ENCODE results near the gene WWOX. TPM values are rescaled to one million over a fixed set of nuclear protein-coding genes. Genes with fewer than 3 reads are reported as not detected.

WWOX gene
- total RNA-seq, 1 donor from 2014 or later: 106 TPM

DNA sequence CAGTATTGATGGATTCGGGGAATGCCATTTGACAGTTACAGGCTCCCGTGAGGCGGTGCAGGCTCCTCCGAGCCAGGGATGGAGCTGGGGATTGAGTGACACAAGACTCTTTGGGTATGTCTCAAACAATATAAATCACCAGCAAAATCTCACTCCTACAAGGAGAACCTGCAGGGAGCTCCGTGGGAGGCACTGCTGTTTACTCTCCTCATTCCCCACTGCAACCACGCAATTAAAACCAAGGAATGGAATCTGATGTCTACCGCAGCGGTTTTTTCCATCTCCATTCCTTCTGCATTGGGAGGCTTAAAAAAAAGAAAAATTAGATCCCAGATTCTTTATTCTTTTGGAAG lies 157.9 kb downstream of the WWOX start:
- no peaks in the 10 kb centered on the region for H3K36me3 ChIP-seq
- TF ChIP-seq, protein P1, sequence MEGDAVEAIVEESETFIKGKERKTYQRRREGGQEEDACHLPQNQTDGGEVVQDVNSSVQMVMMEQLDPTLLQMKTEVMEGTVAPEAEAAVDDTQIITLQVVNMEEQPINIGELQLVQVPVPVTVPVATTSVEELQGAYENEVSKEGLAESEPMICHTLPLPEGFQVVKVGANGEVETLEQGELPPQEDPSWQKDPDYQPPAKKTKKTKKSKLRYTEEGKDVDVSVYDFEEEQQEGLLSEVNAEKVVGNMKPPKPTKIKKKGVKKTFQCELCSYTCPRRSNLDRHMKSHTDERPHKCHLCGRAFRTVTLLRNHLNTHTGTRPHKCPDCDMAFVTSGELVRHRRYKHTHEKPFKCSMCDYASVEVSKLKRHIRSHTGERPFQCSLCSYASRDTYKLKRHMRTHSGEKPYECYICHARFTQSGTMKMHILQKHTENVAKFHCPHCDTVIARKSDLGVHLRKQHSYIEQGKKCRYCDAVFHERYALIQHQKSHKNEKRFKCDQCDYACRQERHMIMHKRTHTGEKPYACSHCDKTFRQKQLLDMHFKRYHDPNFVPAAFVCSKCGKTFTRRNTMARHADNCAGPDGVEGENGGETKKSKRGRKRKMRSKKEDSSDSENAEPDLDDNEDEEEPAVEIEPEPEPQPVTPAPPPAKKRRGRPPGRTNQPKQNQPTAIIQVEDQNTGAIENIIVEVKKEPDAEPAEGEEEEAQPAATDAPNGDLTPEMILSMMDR (IDR thresholded peaks at IDR 0.05): no peak
- H3K27me3 ChIP-seq: no peaks in the 10 kb centered on the region
- no peak overlapping the region for H3K27ac ChIP-seq
- peaks cover 0 to 3% of the 10 kb centered on the region in 2 donors for H3K4me1 ChIP-seq
- no peaks in the 10 kb centered on the region for H3K9me3 ChIP-seq
- no peak for DNase-seq (ENCODE audit: low spot score in 2 of 2)
- intact Hi-C loops (cut with DNase I): no loop called here
- no peak overlapping the region for H3K4me3 ChIP-seq

DNA sequence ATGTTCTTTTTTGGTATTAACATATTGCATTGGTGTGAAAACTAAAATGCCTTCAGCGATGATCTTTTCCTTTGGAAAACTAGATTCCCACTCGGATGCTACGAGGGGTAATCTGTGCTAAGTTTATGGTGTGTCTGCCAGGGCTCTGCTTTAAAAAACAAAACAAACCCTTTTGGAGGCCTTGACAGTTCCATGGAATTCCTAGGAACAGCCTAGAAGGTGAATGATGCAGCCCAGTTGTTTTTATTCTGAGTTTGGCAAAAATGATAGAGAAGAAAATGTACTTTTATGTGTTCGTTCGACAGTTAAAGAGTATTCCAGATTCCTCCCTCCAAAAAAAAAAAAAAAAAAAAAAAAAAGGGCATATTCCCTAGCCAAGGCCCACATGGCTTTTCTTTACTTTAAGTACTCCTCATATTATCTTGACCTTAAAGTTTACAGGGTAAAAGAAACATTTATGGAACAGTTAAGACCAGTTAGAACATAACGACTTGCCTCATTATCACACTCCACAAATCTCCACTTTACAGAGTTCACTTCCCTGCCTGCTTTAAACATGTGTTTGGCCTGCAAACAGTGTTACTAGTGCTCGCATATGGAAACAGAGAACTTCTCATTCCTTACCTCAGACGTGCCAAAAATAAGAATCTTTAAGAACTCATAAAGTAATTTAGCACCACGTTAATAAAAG lies 159.1 kb downstream of the WWOX start:
- DNase-seq (ENCODE audit: low spot score in 2 of 2): no peak
- Histone ChIP-seq H3K4me1 (peaks cover 0 to 3% of the 10 kb centered on the region in 2 donors), H3K27ac (no peak overlapping the region), H3K9me3 (no peaks in the 10 kb centered on the region), H3K4me3 (no peak overlapping the region), H3K36me3 (no peaks in the 10 kb centered on the region), H3K27me3 (no peaks in the 10 kb centered on the region)
- intact Hi-C loops (cut with DNase I): no loop called here
- TF ChIP-seq, protein P1 (IDR thresholded peaks at IDR 0.05): no peak

DNA sequence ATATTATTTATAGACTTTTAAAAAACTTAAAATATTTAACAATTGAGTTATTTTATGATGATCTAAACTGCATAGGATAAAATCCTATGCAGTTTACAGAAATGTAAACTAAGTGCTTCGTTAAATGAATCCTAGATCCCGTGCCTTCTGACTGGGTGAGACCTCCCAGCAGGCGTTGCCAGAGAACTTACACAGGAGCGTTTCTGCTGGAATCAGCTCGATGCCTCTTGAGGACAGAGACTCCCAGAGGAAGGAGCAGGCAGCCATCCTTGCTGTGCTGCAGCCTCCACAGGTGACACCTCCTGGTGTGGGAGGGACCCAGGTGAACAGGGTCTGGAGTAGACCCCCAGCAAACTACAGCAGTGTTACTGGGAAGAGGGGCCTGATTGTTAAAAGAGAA lies 160.4 kb downstream of the WWOX start:
- Histone ChIP-seq H3K4me1 (peaks cover 0 to 3% of the 10 kb centered on the region in 2 donors), H3K27me3 (no peaks in the 10 kb centered on the region), H3K36me3 (no peaks in the 10 kb centered on the region), H3K9me3 (no peaks in the 10 kb centered on the region), H3K27ac (no peak overlapping the region), H3K4me3 (no peak overlapping the region)
- intact Hi-C loops (cut with DNase I): no loop called here
- no peak for DNase-seq (ENCODE audit: low spot score in 2 of 2)
- TF ChIP-seq, protein P1 (IDR thresholded peaks at IDR 0.05): no peak

DNA sequence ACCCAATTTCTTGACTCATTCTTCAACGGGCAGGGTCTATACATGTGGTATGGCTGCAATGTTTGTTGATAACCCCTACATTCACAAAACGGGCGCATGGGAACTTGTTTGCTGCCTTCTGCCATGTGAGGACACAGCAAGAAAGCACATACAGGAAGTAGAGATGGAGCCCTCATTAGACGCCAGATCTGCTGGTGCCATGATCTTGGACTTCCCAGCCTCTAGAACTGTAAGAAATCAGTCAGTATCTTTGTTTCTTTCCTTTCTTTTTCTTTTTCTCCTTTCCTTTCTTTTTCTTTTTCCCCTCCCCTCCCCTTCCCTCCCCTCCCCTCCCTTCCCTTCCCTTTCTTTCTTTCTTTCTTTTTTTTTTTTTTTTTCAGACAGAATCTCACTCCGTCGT lies 165.2 kb downstream of the WWOX start:
- Histone ChIP-seq H3K27me3 (no peaks in the 10 kb centered on the region), H3K4me1 (no peaks in the 10 kb centered on the region), H3K27ac (no peak overlapping the region), H3K9me3 (no peaks in the 10 kb centered on the region), H3K4me3 (no peak overlapping the region), H3K36me3 (no peaks in the 10 kb centered on the region)
- DNase-seq (ENCODE audit: low spot score in 2 of 2): no peak
- TF ChIP-seq, protein P1 (IDR thresholded peaks at IDR 0.05): no peak
- intact Hi-C loops (cut with DNase I): no loop called here

DNA sequence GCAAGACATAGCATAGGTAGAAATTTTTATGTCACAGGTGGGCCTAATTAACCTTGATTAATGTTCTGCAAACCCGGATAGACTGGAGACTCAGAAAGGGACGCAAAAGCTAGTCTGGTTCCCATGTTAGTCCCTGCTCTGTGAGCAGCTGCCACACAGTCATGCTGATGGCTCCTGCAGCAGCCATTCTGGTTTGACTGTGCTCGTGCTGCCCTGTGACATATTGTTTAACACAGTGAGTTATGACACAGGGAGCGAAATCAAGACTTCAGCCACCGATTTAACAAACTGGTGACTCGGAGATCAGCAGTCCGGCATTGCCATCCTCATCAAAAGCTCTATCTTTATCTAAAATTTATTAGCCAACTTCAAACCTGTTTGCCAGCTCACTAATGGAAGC lies 169.8 kb downstream of the WWOX start:
- intact Hi-C loops (cut with DNase I): no loop called here
- H3K4me3 ChIP-seq: no peak overlapping the region
- H3K27me3 ChIP-seq: no peaks in the 10 kb centered on the region
- no peaks in the 10 kb centered on the region for H3K9me3 ChIP-seq
- TF ChIP-seq, protein P1 (IDR thresholded peaks at IDR 0.05): no peak
- no peaks in the 10 kb centered on the region for H3K4me1 ChIP-seq
- no peak for DNase-seq (ENCODE audit: low spot score in 2 of 2)
- no peaks in the 10 kb centered on the region for H3K36me3 ChIP-seq
- no peak overlapping the region for H3K27ac ChIP-seq

DNA sequence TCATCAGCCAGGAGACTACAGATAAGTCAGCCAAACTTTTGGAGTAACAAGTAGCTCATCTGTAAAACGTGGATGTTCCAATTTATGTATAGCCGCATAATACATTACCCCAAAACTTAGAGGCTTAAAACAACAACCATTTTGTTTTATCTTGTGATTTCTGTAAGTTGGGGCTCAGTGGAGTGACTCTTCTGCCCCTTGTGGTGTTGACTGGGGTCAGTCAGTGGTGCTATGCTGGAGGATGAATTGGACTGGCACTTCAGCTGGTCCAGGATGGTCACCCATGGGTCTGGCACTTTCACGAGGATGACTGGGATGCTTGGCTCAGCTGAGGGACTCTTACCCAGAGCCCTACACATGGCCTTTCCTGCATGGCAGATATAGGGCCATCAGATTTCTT lies 172.5 kb downstream of the WWOX start:
- no peak overlapping the region for H3K4me3 ChIP-seq
- no peaks in the 10 kb centered on the region for H3K36me3 ChIP-seq
- no peaks in the 10 kb centered on the region for H3K9me3 ChIP-seq
- TF ChIP-seq, protein P1 (IDR thresholded peaks at IDR 0.05): no peak
- no peak for DNase-seq (ENCODE audit: low spot score in 2 of 2)
- no peaks in the 10 kb centered on the region for H3K4me1 ChIP-seq
- intact Hi-C loops (cut with DNase I): no loop called here
- H3K27ac ChIP-seq: no peak overlapping the region
- no peaks in the 10 kb centered on the region for H3K27me3 ChIP-seq
